ENCODE data around the gene PSORS1C2.

- TF ChIP-seq, protein P1, sequence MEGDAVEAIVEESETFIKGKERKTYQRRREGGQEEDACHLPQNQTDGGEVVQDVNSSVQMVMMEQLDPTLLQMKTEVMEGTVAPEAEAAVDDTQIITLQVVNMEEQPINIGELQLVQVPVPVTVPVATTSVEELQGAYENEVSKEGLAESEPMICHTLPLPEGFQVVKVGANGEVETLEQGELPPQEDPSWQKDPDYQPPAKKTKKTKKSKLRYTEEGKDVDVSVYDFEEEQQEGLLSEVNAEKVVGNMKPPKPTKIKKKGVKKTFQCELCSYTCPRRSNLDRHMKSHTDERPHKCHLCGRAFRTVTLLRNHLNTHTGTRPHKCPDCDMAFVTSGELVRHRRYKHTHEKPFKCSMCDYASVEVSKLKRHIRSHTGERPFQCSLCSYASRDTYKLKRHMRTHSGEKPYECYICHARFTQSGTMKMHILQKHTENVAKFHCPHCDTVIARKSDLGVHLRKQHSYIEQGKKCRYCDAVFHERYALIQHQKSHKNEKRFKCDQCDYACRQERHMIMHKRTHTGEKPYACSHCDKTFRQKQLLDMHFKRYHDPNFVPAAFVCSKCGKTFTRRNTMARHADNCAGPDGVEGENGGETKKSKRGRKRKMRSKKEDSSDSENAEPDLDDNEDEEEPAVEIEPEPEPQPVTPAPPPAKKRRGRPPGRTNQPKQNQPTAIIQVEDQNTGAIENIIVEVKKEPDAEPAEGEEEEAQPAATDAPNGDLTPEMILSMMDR (IDR thresholded peaks at IDR 0.05): peak in 2 of 6 experiments; percentile 9 to 15
- TF ChIP-seq POLR2A (IDR thresholded peaks at IDR 0.05): no peak
Measured at GRCh38 chr6:31114970-31115849, 23.7 kb downstream of the PSORS1C2 start.
